SK-N-SH treated with all-trans-retinoic acid at 6 μM for 48 hours (cell line): Measurements from ENCODE around the gene RNF224.

Source experiments
- TF ChIP-seq, protein P1 (sequence below): fragments of 250-450 bp; sonication (Bioruptor Pico); IDR thresholded peaks from 2 replicates; pipeline ENCODE4 v1.5.1; 2021; ENCODE audit warnings: mild to moderate bottlenecking, moderate library complexity
- TF ChIP-seq, protein P2 (sequence below): fragments of 250-450 bp; sonication (Bioruptor Pico); IDR thresholded peaks from 2 replicates; pipeline ENCODE4 v1.8.0; 2020; ENCODE audit warnings: mild to moderate bottlenecking, moderate library complexity, borderline replicate concordance

DNA sequence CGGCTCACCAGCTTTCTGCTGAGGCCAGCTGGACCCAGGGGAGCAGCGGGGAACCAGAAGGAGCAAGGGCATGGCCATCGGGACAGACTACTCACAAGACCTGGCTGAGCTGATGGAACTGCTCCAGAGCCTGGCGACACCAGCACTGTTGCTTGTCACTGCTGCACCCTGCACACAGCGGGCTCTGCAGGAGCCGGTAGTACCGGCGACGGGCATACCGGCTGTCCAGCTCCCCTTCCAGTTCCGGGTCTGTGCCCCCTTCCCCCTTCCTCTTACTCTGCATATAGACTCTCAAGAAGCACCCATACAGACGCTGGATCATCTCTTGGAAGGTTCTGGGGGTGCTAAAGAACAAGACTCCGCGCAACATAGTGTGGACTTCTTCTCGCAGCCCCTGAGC lies 39.9 kb upstream of the RNF224 start:
- TF ChIP-seq, protein P1, sequence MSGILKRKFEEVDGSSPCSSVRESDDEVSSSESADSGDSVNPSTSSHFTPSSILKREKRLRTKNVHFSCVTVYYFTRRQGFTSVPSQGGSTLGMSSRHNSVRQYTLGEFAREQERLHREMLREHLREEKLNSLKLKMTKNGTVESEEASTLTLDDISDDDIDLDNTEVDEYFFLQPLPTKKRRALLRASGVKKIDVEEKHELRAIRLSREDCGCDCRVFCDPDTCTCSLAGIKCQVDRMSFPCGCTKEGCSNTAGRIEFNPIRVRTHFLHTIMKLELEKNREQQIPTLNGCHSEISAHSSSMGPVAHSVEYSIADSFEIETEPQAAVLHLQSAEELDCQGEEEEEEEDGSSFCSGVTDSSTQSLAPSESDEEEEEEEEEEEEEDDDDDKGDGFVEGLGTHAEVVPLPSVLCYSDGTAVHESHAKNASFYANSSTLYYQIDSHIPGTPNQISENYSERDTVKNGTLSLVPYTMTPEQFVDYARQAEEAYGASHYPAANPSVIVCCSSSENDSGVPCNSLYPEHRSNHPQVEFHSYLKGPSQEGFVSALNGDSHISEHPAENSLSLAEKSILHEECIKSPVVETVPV = no peak
- TF ChIP-seq, protein P2, sequence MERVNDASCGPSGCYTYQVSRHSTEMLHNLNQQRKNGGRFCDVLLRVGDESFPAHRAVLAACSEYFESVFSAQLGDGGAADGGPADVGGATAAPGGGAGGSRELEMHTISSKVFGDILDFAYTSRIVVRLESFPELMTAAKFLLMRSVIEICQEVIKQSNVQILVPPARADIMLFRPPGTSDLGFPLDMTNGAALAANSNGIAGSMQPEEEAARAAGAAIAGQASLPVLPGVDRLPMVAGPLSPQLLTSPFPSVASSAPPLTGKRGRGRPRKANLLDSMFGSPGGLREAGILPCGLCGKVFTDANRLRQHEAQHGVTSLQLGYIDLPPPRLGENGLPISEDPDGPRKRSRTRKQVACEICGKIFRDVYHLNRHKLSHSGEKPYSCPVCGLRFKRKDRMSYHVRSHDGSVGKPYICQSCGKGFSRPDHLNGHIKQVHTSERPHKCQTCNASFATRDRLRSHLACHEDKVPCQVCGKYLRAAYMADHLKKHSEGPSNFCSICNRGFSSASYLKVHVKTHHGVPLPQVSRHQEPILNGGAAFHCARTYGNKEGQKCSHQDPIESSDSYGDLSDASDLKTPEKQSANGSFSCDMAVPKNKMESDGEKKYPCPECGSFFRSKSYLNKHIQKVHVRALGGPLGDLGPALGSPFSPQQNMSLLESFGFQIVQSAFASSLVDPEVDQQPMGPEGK = no peak
